SHP77 (cell line): ENCODE data around the gene TBC1D2.
A peak's percentile ranks its signal among the peaks of the same experiment; 100 is the strongest.
"Not testable (repeated sequence)": the region's sequence is repeated elsewhere in the genome, so short reads cannot be mapped to it uniquely, and the experiment has no call there.

Experiments used
- DNase-seq, 2 experiments: peaks; one replicate each; lab custom pipeline; 2025; lab: John Stamatoyannopoulos, UW

The TBC1D2 gene

DNA sequence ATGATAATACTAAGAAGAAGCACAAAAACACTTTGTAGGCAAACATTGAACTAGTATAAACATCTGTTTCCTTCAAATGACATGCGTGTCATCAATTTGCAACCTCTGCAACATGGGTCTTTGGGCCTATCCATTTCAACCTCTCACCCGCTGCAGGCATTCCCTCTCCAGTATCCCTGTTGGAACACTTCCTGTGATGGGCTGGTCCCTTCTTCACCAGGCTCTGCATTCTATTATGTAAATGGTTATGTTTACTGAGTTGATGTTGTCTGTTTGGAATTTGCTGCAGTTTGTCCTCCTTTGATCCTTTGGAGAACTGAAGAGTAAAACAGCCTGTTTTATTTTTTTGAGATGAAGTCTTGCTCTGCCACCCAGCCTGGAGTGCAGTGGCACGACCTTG, 16.6 kb upstream of the TBC1D2 start:
- no peak for DNase-seq

DNA sequence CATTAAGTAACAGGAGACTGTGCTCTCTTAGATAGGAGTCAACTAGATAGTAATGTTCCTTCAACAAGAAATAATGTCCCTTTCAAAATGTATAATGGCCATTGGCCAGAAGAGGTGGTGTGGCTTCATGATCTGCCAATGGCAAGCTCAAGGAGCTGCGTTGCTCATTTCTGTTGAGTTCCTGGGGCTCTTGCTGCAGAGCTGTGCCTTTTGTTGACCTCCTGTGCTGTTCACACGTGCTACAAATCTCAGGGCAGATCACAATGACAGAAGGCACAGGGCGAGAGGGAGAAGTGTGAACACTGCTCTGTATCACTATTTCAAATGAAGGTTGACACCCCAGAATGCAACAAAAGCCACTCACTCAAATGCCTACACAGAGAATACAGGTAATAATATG, 16.0 kb upstream of the TBC1D2 start:
- no peak for DNase-seq

- DNase-seq = not testable (repeated sequence)
These were observed 14.8 kb upstream of the TBC1D2 start for GRCh38 chr9:98270284-98270683.

GRCh38 chr9:98269652-98270051, 14.2 kb upstream of the TBC1D2 start:
- not testable (repeated sequence) for DNase-seq

DNA sequence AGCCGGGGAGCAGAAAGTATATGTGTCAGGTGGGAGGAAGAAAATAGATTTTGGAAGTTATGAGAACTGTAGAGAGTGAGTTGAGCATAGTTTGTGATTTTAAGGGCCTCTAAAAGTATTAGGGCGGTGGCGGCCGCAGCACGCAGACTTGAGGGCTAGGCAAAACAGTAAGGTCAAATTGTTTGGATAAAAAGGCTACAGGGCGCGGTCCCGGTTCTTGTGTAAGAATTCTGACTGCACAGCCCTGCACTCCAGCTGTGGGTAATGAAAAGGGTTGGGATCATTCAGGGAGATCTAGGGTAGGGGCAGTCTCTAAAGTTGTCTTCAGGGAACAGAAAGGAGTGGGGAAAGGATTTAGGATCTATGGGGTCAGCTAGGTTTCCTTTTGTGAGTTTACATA, 12.1 kb upstream of the TBC1D2 start:
- DNase-seq = not testable (repeated sequence)

GRCh38 chr9:98264516-98264915, 9.1 kb upstream of the TBC1D2 start:
- no peak for DNase-seq

DNA sequence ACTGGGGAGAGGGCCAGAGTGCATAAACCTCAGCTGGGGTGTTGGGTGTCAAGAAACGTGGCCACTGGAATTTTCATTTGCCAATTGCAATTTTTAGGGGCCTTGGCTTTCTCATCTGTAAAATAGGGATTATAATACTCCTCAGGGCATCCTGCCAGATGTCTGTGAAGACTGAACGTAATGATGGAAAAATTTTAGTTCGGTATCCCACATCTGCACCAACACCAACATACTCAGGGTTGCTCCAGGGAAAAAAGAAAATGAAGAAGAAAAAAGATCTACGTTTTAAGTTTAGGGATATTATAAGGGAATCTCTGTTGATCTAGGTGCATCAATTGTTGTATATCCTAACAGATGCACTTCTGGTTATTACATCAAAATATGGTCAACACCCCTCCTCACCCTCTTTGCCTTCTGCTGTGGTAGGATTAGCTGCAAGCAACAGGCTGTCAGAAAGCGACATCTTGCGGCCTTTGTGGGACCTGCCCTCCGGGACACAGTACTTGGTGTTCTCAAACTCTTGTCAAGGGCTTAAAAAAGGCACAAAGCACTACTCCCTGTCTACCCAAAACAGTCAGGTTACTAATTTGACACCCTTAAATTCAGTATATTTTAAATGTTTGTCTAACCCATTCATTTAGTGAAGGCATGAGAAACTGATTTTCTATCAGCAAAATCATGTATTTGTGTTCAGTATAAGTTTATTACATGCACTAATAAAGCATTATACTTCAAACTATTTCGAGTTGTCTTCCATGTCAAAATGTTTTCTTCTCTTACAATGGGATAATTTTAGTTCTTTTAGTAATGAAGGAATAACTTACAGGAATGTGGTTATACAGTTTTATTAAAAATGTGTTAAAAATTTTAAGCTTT, 8.3 kb upstream of the TBC1D2 start:
- peak; percentile 56 to 67 for DNase-seq

- DNase-seq = no peak
These were observed 7.6 kb upstream of the TBC1D2 start for GRCh38 chr9:98263080-98263479.

- DNase-seq = no peak
These were observed 6.6 kb upstream of the TBC1D2 start for GRCh38 chr9:98262056-98262455.

DNA sequence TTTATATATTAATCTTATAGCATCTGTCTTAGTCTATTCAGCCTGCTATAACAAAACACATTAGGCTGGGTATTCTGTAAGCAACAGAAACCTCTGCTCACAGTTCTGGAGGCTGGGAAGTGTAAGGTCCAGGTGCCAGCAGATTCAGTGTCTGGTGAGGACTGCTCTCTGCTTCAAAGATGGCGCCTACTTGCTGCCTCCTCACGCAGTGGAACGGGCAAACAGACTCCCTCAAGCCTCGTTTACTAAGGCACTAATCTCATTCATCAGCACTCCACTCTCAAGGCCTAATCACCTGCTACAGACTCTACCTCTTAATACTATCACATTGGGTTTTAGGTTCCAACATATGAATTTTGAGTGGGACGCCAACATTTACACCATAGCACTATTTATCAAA, 5.2 kb upstream of the TBC1D2 start:
- DNase-seq = no peak

DNA sequence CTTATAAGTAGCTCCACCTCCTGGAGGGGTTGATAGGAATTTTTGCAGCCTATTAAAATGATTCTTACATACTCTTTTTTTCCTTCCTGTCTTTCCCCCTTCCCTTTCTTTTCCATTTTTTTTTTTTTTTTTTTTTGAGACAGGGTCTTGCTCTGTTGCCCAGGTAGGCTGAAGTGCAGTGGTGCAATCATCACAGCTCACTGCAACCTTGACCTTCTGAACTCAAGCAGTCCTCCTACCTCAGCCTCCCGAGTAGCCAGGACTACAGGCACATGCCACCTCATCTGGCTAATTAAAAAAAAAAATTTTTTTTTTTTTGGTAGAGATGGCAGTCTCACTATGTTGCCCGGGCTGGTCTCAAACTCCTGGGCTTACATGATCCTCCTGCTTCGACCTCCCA, 4.3 kb upstream of the TBC1D2 start:
- no peak for DNase-seq

DNA sequence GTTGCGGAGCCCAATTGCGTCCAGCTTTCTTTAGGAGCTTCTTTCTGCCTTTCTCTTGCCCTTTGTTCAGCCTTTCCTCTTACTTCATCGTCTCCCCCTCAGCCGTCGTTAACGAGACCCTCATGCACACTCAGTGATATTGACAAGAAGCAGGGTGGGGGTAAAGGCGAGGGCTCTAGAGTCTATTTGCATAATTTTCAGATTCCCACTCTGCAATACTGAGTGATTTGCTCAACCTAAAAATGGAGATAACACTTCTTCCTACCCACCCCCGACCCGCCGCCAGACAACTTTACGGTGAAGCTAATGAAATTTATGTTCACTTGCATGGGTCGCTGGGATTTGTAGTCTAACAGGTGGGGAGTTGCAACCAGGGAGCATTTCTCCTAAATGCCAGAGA, 1.3 kb upstream of the TBC1D2 start:
- DNase-seq = peak; percentile 30 to 65

- DNase-seq = peak in 1 of 2 experiments; percentile 19
These were observed 330 bp downstream of the TBC1D2 start for GRCh38 chr9:98255061-98255577.

- no peak for DNase-seq
These were observed 1.0 kb downstream of the TBC1D2 start for GRCh38 chr9:98254228-98255060.

DNA sequence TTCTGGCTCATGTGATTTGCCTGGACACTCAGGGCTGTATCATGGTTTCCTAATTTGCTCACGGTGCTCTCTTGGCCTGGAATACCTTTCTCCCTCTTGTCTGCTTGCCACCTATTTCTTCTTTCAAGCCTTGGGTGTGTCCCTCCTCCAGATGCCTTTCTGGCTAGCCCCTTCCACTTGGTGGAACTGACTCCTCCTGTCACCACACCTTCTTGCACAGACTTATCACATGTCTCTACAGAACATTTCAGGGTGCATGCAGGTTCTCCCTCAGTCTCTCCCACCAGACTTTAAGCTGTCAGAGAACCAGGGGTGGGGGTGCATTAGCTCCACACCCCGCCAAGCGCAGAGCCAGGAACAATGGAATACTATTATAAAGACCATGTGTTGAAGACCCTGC, 1.9 kb downstream of the TBC1D2 start:
- DNase-seq = no peak

- DNase-seq = no peak
These were observed 3.9 kb downstream of the TBC1D2 start for GRCh38 chr9:98251551-98251950.

DNA sequence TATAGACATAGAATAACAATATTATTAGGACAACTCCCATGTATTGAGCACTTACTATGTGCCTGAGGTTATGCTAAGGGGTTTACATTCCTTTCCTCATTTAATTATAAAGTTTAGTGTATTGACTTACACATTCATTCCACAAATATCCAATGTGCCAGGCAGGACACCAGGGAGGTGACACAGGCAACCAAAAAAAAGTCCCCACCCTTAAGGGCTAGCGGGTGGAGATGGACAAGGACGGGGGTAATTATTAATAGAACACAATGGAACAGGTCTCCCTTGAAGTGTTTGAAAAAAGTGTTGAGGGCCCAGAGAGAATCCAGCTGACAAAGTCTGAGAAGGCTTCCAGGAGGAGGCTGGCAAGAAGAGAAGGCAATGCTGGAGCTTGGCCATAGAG, 5.7 kb downstream of the TBC1D2 start:
- no peak for DNase-seq

DNA sequence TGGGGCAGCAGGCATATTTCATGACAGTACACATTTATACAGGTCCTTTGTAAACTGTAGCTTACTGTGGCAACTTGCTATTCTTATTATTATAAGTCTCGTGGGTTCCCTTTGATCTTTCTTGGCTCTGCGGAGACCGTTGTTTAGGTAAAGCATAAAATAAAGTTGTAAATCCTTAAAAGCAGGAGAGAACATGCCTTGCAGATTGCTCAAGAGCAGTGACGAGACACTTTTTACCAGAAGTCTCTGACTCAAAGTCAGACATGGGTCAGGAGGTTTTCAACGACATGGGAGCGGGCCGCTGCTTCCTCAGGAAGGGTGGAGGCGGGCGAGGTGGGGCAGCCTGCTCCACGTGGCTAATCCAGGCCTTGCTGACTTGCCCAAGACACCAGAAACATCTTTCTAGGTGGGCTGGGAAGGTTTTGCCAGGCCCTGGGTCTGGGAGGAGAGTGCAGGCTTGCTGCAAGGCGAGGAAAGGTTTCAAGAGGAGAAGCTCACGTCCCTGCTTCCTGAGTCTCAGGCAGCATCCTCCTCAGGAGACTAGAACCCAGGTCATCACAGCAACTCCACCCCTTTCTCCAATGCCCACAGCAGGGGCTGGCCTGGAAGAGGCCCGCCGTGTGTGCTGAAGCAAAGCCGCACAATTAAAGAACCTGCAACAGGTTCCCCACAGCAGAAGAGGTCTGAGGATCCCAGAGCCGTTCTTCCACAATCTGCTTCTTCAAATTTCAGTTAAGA, 6.5 kb downstream of the TBC1D2 start:
- DNase-seq = no peak

DNA sequence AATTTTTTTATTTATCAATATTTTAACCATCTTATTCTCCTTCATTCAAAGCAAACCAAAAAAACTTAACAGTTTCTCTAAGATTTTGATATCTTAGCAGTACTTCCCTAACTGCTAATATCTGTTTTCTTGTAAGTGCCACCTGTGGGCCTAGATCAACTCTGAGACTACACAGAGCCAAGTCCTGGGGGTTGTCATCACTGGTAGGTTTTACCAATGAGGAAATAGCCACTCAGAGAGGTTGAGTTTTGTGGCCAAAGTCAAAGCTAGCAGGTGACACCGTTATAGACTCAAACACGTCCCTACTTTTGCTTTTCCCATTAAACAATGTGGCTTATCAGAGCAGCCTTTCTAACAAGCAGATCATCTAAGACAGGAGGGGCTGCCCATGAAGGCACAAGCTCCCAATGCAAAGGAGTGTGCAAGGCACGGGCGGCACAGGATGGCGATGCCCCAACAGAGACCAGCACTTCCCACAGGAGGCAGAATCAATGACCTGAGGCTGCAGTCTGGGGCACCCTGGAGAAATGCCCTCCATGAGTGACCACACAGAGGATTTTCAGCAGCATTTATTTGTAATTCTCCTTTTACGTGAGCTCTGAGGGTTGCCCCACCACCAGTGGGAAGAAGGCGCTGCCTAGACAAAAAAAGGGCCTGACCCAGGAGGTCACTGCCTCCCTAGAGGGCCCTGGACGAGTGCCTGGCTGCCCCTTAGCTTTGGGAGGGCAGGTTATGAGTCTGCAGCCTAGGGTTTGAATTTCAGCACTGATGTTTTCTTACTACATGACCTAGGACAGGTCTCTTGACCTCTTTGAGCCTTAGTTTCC, 7.4 kb downstream of the TBC1D2 start:
- no peak for DNase-seq

- DNase-seq = no peak
These were observed 13.0 kb downstream of the TBC1D2 start for GRCh38 chr9:98242426-98242825.
